ENCODE measurements around the gene MAN1A1.

DNA sequence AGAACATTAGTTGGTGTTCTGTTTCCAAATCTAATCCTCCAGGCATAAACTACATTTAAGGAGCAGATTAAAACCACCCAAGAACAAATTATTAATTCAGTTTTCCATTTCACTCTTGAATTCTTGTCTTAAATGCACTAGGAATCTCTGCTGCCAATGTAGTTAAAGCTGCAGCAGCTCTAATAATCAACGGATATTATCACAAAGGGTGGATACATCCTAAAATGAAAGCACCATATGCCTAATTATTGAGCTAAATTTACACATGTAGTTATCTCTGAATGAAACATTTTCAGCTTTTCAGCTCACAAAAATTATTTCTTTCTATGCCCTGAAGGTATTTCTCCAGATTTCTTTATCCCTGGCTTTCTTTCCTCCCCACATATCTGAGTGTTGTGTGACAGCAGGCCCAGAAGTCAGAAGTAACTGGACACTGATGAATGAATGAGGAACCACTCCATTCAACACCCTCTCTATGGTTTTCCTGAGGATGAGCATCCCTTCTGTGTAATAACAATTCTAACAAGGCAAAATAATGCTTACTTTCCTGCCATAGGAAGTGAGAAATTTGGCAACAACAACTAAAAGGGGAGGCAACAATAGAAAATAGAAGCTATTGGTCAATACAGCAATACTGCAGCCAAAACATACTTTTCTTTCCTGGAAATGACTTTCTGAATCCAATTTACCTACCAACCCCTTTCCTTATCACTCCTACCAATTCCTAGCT lies 14.9 kb downstream of the MAN1A1 start:
- TF ChIP-seq POLR2A (IDR thresholded peaks at IDR 0.05; ENCODE audit: control extremely low read depth in 1 of 2, low read depth in 2 of 2, low read length in 2 of 2) (no peak), YY1 (IDR thresholded peaks at IDR 0.05; ENCODE audit: low read depth, low read length) (no peak), RNF2 (IDR thresholded peaks at IDR 0.05; ENCODE audit: borderline replicate concordance, low read depth, low read length, missing control alignments, poor library complexity, severe bottlenecking) (no peak), POLR2AphosphoS5 (IDR thresholded peaks at IDR 0.05; ENCODE audit: low read depth, low read length) (no peak), BRCA1 (IDR thresholded peaks at IDR 0.05; ENCODE audit: low read depth, low read length) (no peak), EP300 (IDR thresholded peaks at IDR 0.05; ENCODE audit: borderline replicate concordance in 1 of 2, low read depth in 2 of 2, low read length in 2 of 2) (no peak)
- TF ChIP-seq, protein P1, sequence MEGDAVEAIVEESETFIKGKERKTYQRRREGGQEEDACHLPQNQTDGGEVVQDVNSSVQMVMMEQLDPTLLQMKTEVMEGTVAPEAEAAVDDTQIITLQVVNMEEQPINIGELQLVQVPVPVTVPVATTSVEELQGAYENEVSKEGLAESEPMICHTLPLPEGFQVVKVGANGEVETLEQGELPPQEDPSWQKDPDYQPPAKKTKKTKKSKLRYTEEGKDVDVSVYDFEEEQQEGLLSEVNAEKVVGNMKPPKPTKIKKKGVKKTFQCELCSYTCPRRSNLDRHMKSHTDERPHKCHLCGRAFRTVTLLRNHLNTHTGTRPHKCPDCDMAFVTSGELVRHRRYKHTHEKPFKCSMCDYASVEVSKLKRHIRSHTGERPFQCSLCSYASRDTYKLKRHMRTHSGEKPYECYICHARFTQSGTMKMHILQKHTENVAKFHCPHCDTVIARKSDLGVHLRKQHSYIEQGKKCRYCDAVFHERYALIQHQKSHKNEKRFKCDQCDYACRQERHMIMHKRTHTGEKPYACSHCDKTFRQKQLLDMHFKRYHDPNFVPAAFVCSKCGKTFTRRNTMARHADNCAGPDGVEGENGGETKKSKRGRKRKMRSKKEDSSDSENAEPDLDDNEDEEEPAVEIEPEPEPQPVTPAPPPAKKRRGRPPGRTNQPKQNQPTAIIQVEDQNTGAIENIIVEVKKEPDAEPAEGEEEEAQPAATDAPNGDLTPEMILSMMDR (IDR thresholded peaks at IDR 0.05; ENCODE audit: control extremely low read depth in 1 of 3, insufficient read depth in 1 of 3, low read depth in 1 of 3, low read length in 3 of 3): no peak
- TF ChIP-seq, protein P2, sequence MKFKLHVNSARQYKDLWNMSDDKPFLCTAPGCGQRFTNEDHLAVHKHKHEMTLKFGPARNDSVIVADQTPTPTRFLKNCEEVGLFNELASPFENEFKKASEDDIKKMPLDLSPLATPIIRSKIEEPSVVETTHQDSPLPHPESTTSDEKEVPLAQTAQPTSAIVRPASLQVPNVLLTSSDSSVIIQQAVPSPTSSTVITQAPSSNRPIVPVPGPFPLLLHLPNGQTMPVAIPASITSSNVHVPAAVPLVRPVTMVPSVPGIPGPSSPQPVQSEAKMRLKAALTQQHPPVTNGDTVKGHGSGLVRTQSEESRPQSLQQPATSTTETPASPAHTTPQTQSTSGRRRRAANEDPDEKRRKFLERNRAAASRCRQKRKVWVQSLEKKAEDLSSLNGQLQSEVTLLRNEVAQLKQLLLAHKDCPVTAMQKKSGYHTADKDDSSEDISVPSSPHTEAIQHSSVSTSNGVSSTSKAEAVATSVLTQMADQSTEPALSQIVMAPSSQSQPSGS (IDR thresholded peaks at IDR 0.05; ENCODE audit: low read length): no peak
